Fibroblast of lung (primary cell): ENCODE results near the gene CLC. TPM values are rescaled to one million over a fixed set of nuclear protein-coding genes. Genes with fewer than 3 reads are reported as not detected.

Experiments
- DNase-seq, 2 donors: peaks; one replicate each; pipeline versions ENCODE4 v3.0.0 to v3.0.0-alpha.2; 2010; ENCODE audit warnings: low read depth in 2 of 2
- H2AFZ ChIP-seq: 2 replicates; pipeline ENCODE4 v1.5.1; 2012; ENCODE audit warnings: low read length, control low read depth, inconsistent platforms
- H3K27ac ChIP-seq: 2 replicates; pipeline ENCODE4 v1.5.1; 2011; ENCODE audit warnings: low read length, control low read depth; ENCODE audit not compliant: insufficient read depth
- H3K27me3 ChIP-seq: 2 replicates; pipeline ENCODE4 v1.5.1; 2011; ENCODE audit warnings: mild to moderate bottlenecking, low read length; ENCODE audit not compliant: control insufficient read depth, insufficient read depth
- H3K36me3 ChIP-seq: 2 replicates; pipeline ENCODE4 v1.5.1; 2011; ENCODE audit warnings: low read length; ENCODE audit not compliant: control insufficient read depth, insufficient read depth
- H3K4me1 ChIP-seq: 2 replicates; pipeline ENCODE4 v1.5.1; 2011; ENCODE audit warnings: low read length; ENCODE audit not compliant: control insufficient read depth, insufficient read depth; ENCODE audit errors: extremely low read depth
- H3K4me2 ChIP-seq: 2 replicates; pipeline ENCODE4 v1.5.1; 2011; ENCODE audit warnings: low read length, control low read depth; ENCODE audit not compliant: insufficient read depth; ENCODE audit errors: extremely low read depth
- H3K4me3 ChIP-seq, 4 experiments: fragments of 200-600 bp in 1 of 4; sonication (generic) in 1 of 4; replicated peaks in 1 of 4; 2 replicates each; pipeline ENCODE4 v1.5.1; 2011 to 2016; ENCODE audit warnings: low read length in 4 of 4, low read depth in 3 of 4, mild to moderate bottlenecking in 3 of 4, control low read depth in 2 of 4, inconsistent platforms in 1 of 4, mixed read lengths in 1 of 4; ENCODE audit not compliant: insufficient read depth in 1 of 4; ENCODE audit errors: control extremely low read depth in 1 of 4
- H3K79me2 ChIP-seq: 2 replicates; pipeline ENCODE4 v1.5.1; 2012; ENCODE audit warnings: mild to moderate bottlenecking, low read length, inconsistent platforms; ENCODE audit not compliant: control insufficient read depth, insufficient read depth
- H3K9ac ChIP-seq: 2 replicates; pipeline ENCODE4 v1.5.1; 2011; ENCODE audit warnings: mild to moderate bottlenecking, low read length, control low read depth; ENCODE audit not compliant: insufficient read depth
- H3K9me3 ChIP-seq: 2 replicates; pipeline ENCODE4 v1.5.1; 2012; ENCODE audit warnings: low read depth, low read length; ENCODE audit not compliant: control insufficient read depth, insufficient read depth
- H4K20me1 ChIP-seq: 2 replicates; pipeline ENCODE4 v1.5.1; 2011; ENCODE audit warnings: low read length; ENCODE audit not compliant: control insufficient read depth, insufficient read depth; ENCODE audit errors: extremely low read depth
- EZH2 ChIP-seq: IDR thresholded peaks from 2 replicates; pipeline ENCODE4 v1.5.1; 2012; ENCODE audit warnings: low read length, control low read depth, mild to moderate bottlenecking; ENCODE audit errors: missing control alignments
- polyA plus RNA-seq, 2 donors: library from polyadenylated mRNA; depleted of rRNA in 1 of 2; stranded (reverse) in 1 of 2; unstranded in 1 of 2; fragments of >200 nt; gene quantifications; 2 replicates each; pipeline ENCODE4 v1.2.1, GENCODE V29; 2011 to 2012; ENCODE audit warnings: missing spikeins in 1 of 2
- total RNA-seq: library from RNA; depleted of rRNA; stranded (reverse); fragments of >200 nt; gene quantifications from 2 replicates; pipeline ENCODE4 v1.2.1, GENCODE V29; 2014
- TF ChIP-seq, protein P1 (sequence below), 2 donors: IDR thresholded peaks in 1 of 2; conservative IDR thresholded peaks in 1 of 2; 1 replicate in 1 of 2; 2 replicates in 1 of 2; pipeline ENCODE4 v1.5.1; 2011 to 2012; ENCODE audit warnings: low read length in 2 of 2, control low read depth in 1 of 2, inconsistent platforms in 1 of 2, low read depth in 1 of 2, mild to moderate bottlenecking in 1 of 2

Gene CLC
- total and polyA plus RNA-seq, 2 donors (not counting 1 experiment from before 2014, with no cell fraction given), result not detected

- DNase-seq, result no peak
- no peaks in the 10 kb centered on the region for H4K20me1 ChIP-seq
- no peak overlapping the region for H3K27ac ChIP-seq
- H2AFZ ChIP-seq, result no peak overlapping the region
- H3K36me3 ChIP-seq, result no peaks in the 10 kb centered on the region
- no peaks in the 10 kb centered on the region for H3K27me3 ChIP-seq
- no peak overlapping the region for H3K9ac ChIP-seq
- H3K79me2 ChIP-seq, result no peaks in the 10 kb centered on the region
- no peak overlapping the region for H3K4me3 ChIP-seq
- H3K4me1 ChIP-seq, result no peaks in the 10 kb centered on the region
- H3K9me3 ChIP-seq, result no peaks in the 10 kb centered on the region
- no peak for TF ChIP-seq EZH2
- TF ChIP-seq, protein P1, sequence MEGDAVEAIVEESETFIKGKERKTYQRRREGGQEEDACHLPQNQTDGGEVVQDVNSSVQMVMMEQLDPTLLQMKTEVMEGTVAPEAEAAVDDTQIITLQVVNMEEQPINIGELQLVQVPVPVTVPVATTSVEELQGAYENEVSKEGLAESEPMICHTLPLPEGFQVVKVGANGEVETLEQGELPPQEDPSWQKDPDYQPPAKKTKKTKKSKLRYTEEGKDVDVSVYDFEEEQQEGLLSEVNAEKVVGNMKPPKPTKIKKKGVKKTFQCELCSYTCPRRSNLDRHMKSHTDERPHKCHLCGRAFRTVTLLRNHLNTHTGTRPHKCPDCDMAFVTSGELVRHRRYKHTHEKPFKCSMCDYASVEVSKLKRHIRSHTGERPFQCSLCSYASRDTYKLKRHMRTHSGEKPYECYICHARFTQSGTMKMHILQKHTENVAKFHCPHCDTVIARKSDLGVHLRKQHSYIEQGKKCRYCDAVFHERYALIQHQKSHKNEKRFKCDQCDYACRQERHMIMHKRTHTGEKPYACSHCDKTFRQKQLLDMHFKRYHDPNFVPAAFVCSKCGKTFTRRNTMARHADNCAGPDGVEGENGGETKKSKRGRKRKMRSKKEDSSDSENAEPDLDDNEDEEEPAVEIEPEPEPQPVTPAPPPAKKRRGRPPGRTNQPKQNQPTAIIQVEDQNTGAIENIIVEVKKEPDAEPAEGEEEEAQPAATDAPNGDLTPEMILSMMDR (conservative IDR thresholded peaks at IDR 0.05 in 1 of 2, IDR thresholded peaks at IDR 0.05 in 1 of 2; ENCODE audit: low read depth in 1 of 2, low read length in 2 of 2), result no peak
- H3K4me2 ChIP-seq, result no peak overlapping the region
These were observed 985 bp upstream of the CLC start for GRCh38 chr19:39738814-39739213.

GRCh38 chr19:39737351-39737750 lies 478 bp downstream of the CLC start:
- Histone ChIP-seq H3K27me3 (no peaks in the 10 kb centered on the region), H3K4me1 (no peaks in the 10 kb centered on the region), H3K9me3 (no peaks in the 10 kb centered on the region), H3K4me3 (no peak overlapping the region), H4K20me1 (no peaks in the 10 kb centered on the region), H3K36me3 (no peaks in the 10 kb centered on the region), H2AFZ (no peak overlapping the region), H3K27ac (no peak overlapping the region), H3K9ac (no peak overlapping the region), H3K79me2 (no peaks in the 10 kb centered on the region), H3K4me2 (no peak overlapping the region)
- TF ChIP-seq, protein P1 (conservative IDR thresholded peaks at IDR 0.05 in 1 of 2, IDR thresholded peaks at IDR 0.05 in 1 of 2; ENCODE audit: low read depth in 1 of 2, low read length in 2 of 2), result no peak
- TF ChIP-seq EZH2, result no peak
- no peak for DNase-seq

DNA sequence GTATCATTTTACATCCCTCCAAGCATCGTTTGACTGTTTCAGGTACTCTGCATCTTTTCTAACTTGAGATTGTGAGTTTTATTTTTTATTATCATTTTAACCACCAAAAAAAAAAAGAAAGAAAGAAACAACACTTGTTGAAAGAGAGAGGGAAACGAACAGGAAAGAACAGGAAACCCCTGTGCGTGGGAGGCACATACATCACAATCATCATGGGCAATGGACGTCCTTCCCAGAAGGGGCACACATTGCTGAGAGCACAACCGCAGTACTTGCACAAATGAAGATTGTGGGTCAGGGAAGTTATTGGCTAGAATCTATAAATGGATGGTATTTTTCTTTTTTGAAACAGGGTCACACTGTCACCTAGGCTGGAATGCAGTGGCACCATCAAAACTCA lies 1.7 kb downstream of the CLC start:
- H3K27me3 ChIP-seq, result no peaks in the 10 kb centered on the region
- H3K36me3 ChIP-seq, result no peaks in the 10 kb centered on the region
- H3K4me1 ChIP-seq, result no peaks in the 10 kb centered on the region
- no peaks in the 10 kb centered on the region for H4K20me1 ChIP-seq
- no peak overlapping the region for H3K4me3 ChIP-seq
- no peaks in the 10 kb centered on the region for H3K79me2 ChIP-seq
- H2AFZ ChIP-seq, result no peak overlapping the region
- no peak overlapping the region for H3K27ac ChIP-seq
- TF ChIP-seq, protein P1 (conservative IDR thresholded peaks at IDR 0.05 in 1 of 2, IDR thresholded peaks at IDR 0.05 in 1 of 2; ENCODE audit: low read depth in 1 of 2, low read length in 2 of 2), result no peak
- TF ChIP-seq EZH2, result no peak
- no peaks in the 10 kb centered on the region for H3K9me3 ChIP-seq
- H3K9ac ChIP-seq, result no peak overlapping the region
- no peak overlapping the region for H3K4me2 ChIP-seq
- DNase-seq, result no peak
